ENCODE results near the gene CPXM2.

CPXM2 gene

DNA sequence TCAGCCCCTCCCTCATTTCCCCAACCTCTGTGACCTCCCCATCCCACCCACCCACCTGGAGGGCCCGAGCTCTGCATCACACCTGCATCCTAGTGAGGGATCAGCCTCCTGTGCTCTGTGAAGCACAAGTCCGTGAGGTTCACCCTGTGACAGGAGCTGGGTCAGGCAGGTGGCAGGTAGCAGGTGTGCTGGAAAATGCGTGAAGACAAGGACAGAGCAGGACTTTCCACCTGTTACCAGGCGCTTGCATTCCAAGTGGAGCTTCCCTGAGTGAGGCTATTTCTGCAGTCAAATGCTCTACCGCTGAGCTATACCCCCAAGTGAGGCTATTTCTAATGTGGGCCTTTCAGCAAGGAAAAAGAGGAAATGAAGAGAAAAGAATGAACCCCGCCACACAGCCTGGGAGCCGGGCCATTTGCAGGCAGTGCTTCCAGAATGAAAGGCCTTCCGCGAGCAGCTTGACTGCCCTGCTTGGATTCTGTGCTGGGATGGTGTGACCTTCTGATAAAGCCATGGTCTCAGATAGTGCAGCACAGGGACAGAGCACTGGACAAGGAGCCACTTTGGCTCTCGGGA lies 13.3 kb upstream of the CPXM2 start:
- Histone ChIP-seq H3K36me3 (ENCODE audit: control insufficient read depth in 2 of 2, insufficient read depth in 2 of 2, low read length in 2 of 2) (no peaks in the 10 kb centered on the region), H3K9ac (ENCODE audit: low read length in 2 of 2) (no peak overlapping the region), H3K9me3 (ENCODE audit: control insufficient read depth in 2 of 2, low read length in 2 of 2) (peaks cover 0 to 3% of the 10 kb centered on the region in 2 donors), H3K4me3 (ENCODE audit: low read length in 2 of 2) (no peak overlapping the region), H3K4me1 (ENCODE audit: control insufficient read depth, insufficient read depth, low read length) (peaks cover 13% of the 10 kb centered on the region), H3K27ac (ENCODE audit: low read length) (no peak overlapping the region), H3K27me3 (ENCODE audit: control insufficient read depth in 1 of 2, insufficient read depth in 2 of 2, low read length in 2 of 2) (peaks cover 0 to under 1% of the 10 kb centered on the region in 2 donors)

- Histone ChIP-seq H3K27me3 (ENCODE audit: control insufficient read depth in 1 of 2, insufficient read depth in 2 of 2, low read length in 2 of 2) (no peaks in the 10 kb centered on the region), H3K36me3 (ENCODE audit: control insufficient read depth in 2 of 2, insufficient read depth in 2 of 2, low read length in 2 of 2) (no peaks in the 10 kb centered on the region), H3K9ac (ENCODE audit: low read length in 2 of 2) (no peak overlapping the region), H3K4me3 (ENCODE audit: low read length in 2 of 2) (no peak overlapping the region), H3K4me1 (ENCODE audit: control insufficient read depth, insufficient read depth, low read length) (peaks cover 13% of the 10 kb centered on the region), H3K27ac (ENCODE audit: low read length) (no peak overlapping the region), H3K9me3 (ENCODE audit: control insufficient read depth in 2 of 2, low read length in 2 of 2) (peaks cover 0 to 3% of the 10 kb centered on the region in 2 donors)
These were observed 12.0 kb upstream of the CPXM2 start for GRCh38 chr10:123903621-123904020.

DNA sequence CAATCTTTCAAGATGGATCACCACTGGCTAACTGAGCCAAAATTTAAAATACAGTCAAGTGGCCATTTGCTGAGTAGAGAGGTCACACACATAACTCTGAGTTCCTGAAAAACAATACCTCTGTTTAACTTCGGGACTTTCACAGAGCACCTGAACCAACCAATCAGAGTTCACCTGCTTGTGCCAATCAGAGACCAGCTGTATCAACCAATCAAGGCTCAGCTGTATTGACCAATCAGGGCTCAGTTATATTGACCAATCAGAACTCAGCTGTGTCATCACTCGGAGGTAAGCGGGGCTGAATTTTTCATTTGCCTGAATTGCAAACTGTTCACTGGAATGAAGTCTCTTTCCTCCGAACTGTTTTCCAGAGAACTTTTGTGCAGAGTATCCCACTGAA lies 10.0 kb upstream of the CPXM2 start:
- Histone ChIP-seq H3K4me3 (ENCODE audit: low read length in 2 of 2) (no peak overlapping the region), H3K9ac (ENCODE audit: low read length in 2 of 2) (no peak overlapping the region), H3K27ac (ENCODE audit: low read length) (no peak overlapping the region), H3K4me1 (ENCODE audit: control insufficient read depth, insufficient read depth, low read length) (peaks cover 6% of the 10 kb centered on the region), H3K36me3 (ENCODE audit: control insufficient read depth in 2 of 2, insufficient read depth in 2 of 2, low read length in 2 of 2) (no peaks in the 10 kb centered on the region), H3K27me3 (ENCODE audit: control insufficient read depth in 1 of 2, insufficient read depth in 2 of 2, low read length in 2 of 2) (no peaks in the 10 kb centered on the region), H3K9me3 (ENCODE audit: control insufficient read depth in 2 of 2, low read length in 2 of 2) (peaks cover 0 to 3% of the 10 kb centered on the region in 2 donors)

DNA sequence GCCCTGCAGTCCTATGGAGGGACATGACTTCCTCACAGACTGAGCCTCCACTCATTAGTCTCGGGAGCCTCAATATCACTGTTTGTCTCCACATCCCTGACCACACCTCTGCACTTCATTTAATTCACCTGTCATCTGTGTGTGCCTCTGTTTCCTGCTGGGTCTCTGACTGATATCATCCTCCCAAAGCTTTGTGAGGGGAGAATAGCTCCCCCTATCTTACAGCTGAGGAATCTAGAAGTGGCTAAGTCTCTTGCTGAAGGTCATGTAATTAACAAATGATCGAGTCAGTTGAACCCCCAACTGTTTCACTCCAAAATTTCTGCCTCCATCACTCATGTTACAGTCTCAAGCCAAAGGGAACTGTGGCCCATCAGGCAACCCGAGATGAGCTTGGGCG lies 5.5 kb upstream of the CPXM2 start:
- H3K4me1 ChIP-seq (ENCODE audit: control insufficient read depth, insufficient read depth, low read length): peaks cover 33% of the 10 kb centered on the region
- H3K4me3 ChIP-seq (ENCODE audit: low read length in 2 of 2): no peak overlapping the region
- H3K9ac ChIP-seq (ENCODE audit: low read length in 2 of 2): no peak overlapping the region
- no peak overlapping the region for H3K27ac ChIP-seq (ENCODE audit: low read length)
- no peaks in the 10 kb centered on the region for H3K27me3 ChIP-seq (ENCODE audit: control insufficient read depth in 1 of 2, insufficient read depth in 2 of 2, low read length in 2 of 2)
- peaks cover 0 to 3% of the 10 kb centered on the region in 2 donors for H3K9me3 ChIP-seq (ENCODE audit: control insufficient read depth in 2 of 2, low read length in 2 of 2)
- H3K36me3 ChIP-seq (ENCODE audit: control insufficient read depth in 2 of 2, insufficient read depth in 2 of 2, low read length in 2 of 2): no peaks in the 10 kb centered on the region

- no peaks in the 10 kb centered on the region for H3K27me3 ChIP-seq (ENCODE audit: control insufficient read depth in 1 of 2, insufficient read depth in 2 of 2, low read length in 2 of 2)
- H3K9me3 ChIP-seq (ENCODE audit: control insufficient read depth in 2 of 2, low read length in 2 of 2): peaks cover 0 to 3% of the 10 kb centered on the region in 2 donors
- no peak overlapping the region for H3K27ac ChIP-seq (ENCODE audit: low read length)
- peaks cover 35% of the 10 kb centered on the region for H3K4me1 ChIP-seq (ENCODE audit: control insufficient read depth, insufficient read depth, low read length)
- no peak overlapping the region for H3K9ac ChIP-seq (ENCODE audit: low read length in 2 of 2)
- H3K4me3 ChIP-seq (ENCODE audit: low read length in 2 of 2): no peak overlapping the region
- H3K36me3 ChIP-seq (ENCODE audit: control insufficient read depth in 2 of 2, insufficient read depth in 2 of 2, low read length in 2 of 2): no peaks in the 10 kb centered on the region
These were observed 4.8 kb upstream of the CPXM2 start for GRCh38 chr10:123896246-123896927.

DNA sequence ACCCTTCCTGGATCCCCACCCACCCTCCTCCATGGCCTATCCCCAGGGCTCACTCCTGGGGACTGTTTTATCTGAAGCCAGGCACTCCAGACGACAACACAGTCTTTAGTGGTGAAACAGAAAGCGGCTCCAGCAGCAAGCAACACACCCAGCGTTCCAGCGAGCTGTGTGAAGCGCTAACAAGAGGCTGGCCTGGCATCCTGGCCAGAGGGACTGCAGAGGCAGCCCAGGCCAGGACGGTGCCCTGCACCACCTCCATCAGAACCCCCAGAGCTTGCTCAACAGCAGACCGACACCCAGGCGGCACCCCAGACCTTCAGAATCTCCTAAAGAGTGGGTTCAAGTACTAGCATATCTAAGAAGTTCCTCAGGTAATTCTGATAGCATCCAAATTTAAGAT lies 2.0 kb upstream of the CPXM2 start:
- H3K27me3 ChIP-seq (ENCODE audit: control insufficient read depth in 1 of 2, insufficient read depth in 2 of 2, low read length in 2 of 2): no peaks in the 10 kb centered on the region
- no peak overlapping the region for H3K4me3 ChIP-seq (ENCODE audit: low read length in 2 of 2)
- peak overlapping the region in 1 of 2 donors; percentile 13 for H3K9ac ChIP-seq (ENCODE audit: low read length in 2 of 2)
- no peaks in the 10 kb centered on the region for H3K36me3 ChIP-seq (ENCODE audit: control insufficient read depth in 2 of 2, insufficient read depth in 2 of 2, low read length in 2 of 2)
- H3K9me3 ChIP-seq (ENCODE audit: control insufficient read depth in 2 of 2, low read length in 2 of 2): no peaks in the 10 kb centered on the region
- peak overlapping the region; percentile 96 for H3K27ac ChIP-seq (ENCODE audit: low read length)
- peaks cover 45% of the 10 kb centered on the region for H3K4me1 ChIP-seq (ENCODE audit: control insufficient read depth, insufficient read depth, low read length)

GRCh38 chr10:123890756-123891143 lies 857 bp downstream of the CPXM2 start:
- Histone ChIP-seq H3K4me1 (ENCODE audit: control insufficient read depth, insufficient read depth, low read length) (peaks cover 52% of the 10 kb centered on the region), H3K4me3 (ENCODE audit: low read length in 2 of 2) (peak overlapping the region; percentile 83 to 87), H3K27ac (ENCODE audit: low read length) (peak overlapping the region; percentile 96), H3K27me3 (ENCODE audit: control insufficient read depth in 1 of 2, insufficient read depth in 2 of 2, low read length in 2 of 2) (no peaks in the 10 kb centered on the region), H3K9me3 (ENCODE audit: control insufficient read depth in 2 of 2, low read length in 2 of 2) (no peaks in the 10 kb centered on the region), H3K9ac (ENCODE audit: low read length in 2 of 2) (peak overlapping the region; percentile 93 to 97), H3K36me3 (ENCODE audit: control insufficient read depth in 2 of 2, insufficient read depth in 2 of 2, low read length in 2 of 2) (no peaks in the 10 kb centered on the region)

- Histone ChIP-seq H3K9me3 (ENCODE audit: control insufficient read depth in 2 of 2, low read length in 2 of 2) (no peaks in the 10 kb centered on the region), H3K27me3 (ENCODE audit: control insufficient read depth in 1 of 2, insufficient read depth in 2 of 2, low read length in 2 of 2) (no peaks in the 10 kb centered on the region), H3K27ac (ENCODE audit: low read length) (peak overlapping the region; percentile 96), H3K9ac (ENCODE audit: low read length in 2 of 2) (peak overlapping the region; percentile 93 to 97), H3K4me3 (ENCODE audit: low read length in 2 of 2) (peak overlapping the region; percentile 83 to 87), H3K36me3 (ENCODE audit: control insufficient read depth in 2 of 2, insufficient read depth in 2 of 2, low read length in 2 of 2) (no peaks in the 10 kb centered on the region), H3K4me1 (ENCODE audit: control insufficient read depth, insufficient read depth, low read length) (peaks cover 53% of the 10 kb centered on the region)
These were observed 1.4 kb downstream of the CPXM2 start for GRCh38 chr10:123890226-123890625.

GRCh38 chr10:123889821-123890220 lies 1.8 kb downstream of the CPXM2 start:
- no peaks in the 10 kb centered on the region for H3K27me3 ChIP-seq (ENCODE audit: control insufficient read depth in 1 of 2, insufficient read depth in 2 of 2, low read length in 2 of 2)

GRCh38 chr10:123888751-123889150 lies 2.9 kb downstream of the CPXM2 start:
- Histone ChIP-seq H3K9me3 (ENCODE audit: control insufficient read depth in 2 of 2, low read length in 2 of 2) (no peaks in the 10 kb centered on the region), H3K36me3 (ENCODE audit: control insufficient read depth in 2 of 2, insufficient read depth in 2 of 2, low read length in 2 of 2) (no peaks in the 10 kb centered on the region), H3K9ac (ENCODE audit: low read length in 2 of 2) (peak overlapping the region; percentile 47 to 62), H3K27ac (ENCODE audit: low read length) (peak overlapping the region; percentile 46), H3K4me3 (ENCODE audit: low read length in 2 of 2) (peak overlapping the region; percentile 60 to 87), H3K27me3 (ENCODE audit: control insufficient read depth in 1 of 2, insufficient read depth in 2 of 2, low read length in 2 of 2) (no peaks in the 10 kb centered on the region), H3K4me1 (ENCODE audit: control insufficient read depth, insufficient read depth, low read length) (peaks cover 58% of the 10 kb centered on the region)

More at GRCh38 chr10:123889821-123890220, 1.8 kb downstream of the CPXM2 start:
- Histone ChIP-seq H3K4me3 (ENCODE audit: low read length in 2 of 2) (peak overlapping the region; percentile 83 to 87), H3K36me3 (ENCODE audit: control insufficient read depth in 2 of 2, insufficient read depth in 2 of 2, low read length in 2 of 2) (no peaks in the 10 kb centered on the region), H3K9me3 (ENCODE audit: control insufficient read depth in 2 of 2, low read length in 2 of 2) (no peaks in the 10 kb centered on the region), H3K9ac (ENCODE audit: low read length in 2 of 2) (peak overlapping the region; percentile 93 to 97), H3K4me1 (ENCODE audit: control insufficient read depth, insufficient read depth, low read length) (peaks cover 56% of the 10 kb centered on the region), H3K27ac (ENCODE audit: low read length) (peak overlapping the region; percentile 96)

DNA sequence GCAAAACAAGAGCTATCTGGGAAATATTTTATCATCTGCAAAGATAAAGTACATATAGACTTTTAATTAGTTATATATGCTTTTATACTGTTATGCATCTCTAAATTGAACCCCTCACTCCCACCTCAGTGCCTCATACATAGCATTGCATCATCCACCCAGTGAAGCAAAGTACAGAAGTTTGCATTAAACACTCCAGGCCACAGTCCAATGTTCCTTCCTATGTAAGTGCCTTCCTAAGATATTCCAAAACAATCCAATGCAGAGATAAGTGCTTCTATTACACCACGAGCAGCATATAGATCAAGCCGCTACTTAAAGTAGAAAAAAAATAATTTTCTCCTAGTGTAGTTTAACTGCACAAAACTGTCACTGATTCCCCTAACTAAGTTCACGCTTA lies 3.4 kb downstream of the CPXM2 start:
- Histone ChIP-seq H3K4me3 (ENCODE audit: low read length in 2 of 2) (peak overlapping the region; percentile 60 to 87), H3K27ac (ENCODE audit: low read length) (peak overlapping the region; percentile 46), H3K36me3 (ENCODE audit: control insufficient read depth in 2 of 2, insufficient read depth in 2 of 2, low read length in 2 of 2) (no peaks in the 10 kb centered on the region), H3K9me3 (ENCODE audit: control insufficient read depth in 2 of 2, low read length in 2 of 2) (no peaks in the 10 kb centered on the region), H3K27me3 (ENCODE audit: control insufficient read depth in 1 of 2, insufficient read depth in 2 of 2, low read length in 2 of 2) (no peaks in the 10 kb centered on the region), H3K4me1 (ENCODE audit: control insufficient read depth, insufficient read depth, low read length) (peaks cover 61% of the 10 kb centered on the region), H3K9ac (ENCODE audit: low read length in 2 of 2) (peak overlapping the region in 1 of 2 donors; percentile 47)
